Measurements from ENCODE around the gene SAT1. TPM values are rescaled to one million over a fixed set of nuclear protein-coding genes. Genes with fewer than 3 reads are reported as not detected.
A peak's percentile ranks its signal among the peaks of the same experiment; 100 is the strongest.

The SAT1 gene
- 100 to 1,000 TPM; 287 to 793 (median 450) TPM for total RNA-seq

GRCh38 chrX:23782863-23783588, at the start of gene SAT1:
Gene SAT1 (plus strand): TSS chrX:23783173. CDS start chrX:23783352, 179 bp downstream.
- Histone ChIP-seq H3K27me3 (no peaks in the 10 kb centered on the region), H3K9me3 (no peaks in the 10 kb centered on the region), H3K27ac (peak within 1 kb of the TSS; percentile 91 to 97 (median 95)), H3K4me3 (peak within 1 kb of the TSS; percentile 63 to 72 (median 70)), H3K4me1 (peaks cover 0 to 25% (median 0%) of the 10 kb centered on the region in 3 donors), H3K36me3 (peaks cover 0 to 15% (median 0%) of the 10 kb centered on the region in 3 donors)
- WGBS, 2 donors: 0 to 45% methylated on average over 4 to 10 of the region's 58 CpGs
- peak; percentile 57 to 85 (median 80) for TF ChIP-seq CTCF (IDR thresholded peaks at IDR 0.05)
- TF ChIP-seq POLR2A (IDR thresholded peaks at IDR 0.05): peak; percentile 28 to 99 (median 80)
- peak; percentile 88 for DNase-seq
- intact Hi-C loops (cut with DNase I): no loop called here

- TF ChIP-seq CTCF (IDR thresholded peaks at IDR 0.05) (no peak), POLR2A (IDR thresholded peaks at IDR 0.05) (no peak)
- H3K27ac ChIP-seq: no peak overlapping the region
- H3K27me3 ChIP-seq: no peaks in the 10 kb centered on the region
- intact Hi-C loops (cut with DNase I): no loop called here
- H3K9me3 ChIP-seq: no peaks in the 10 kb centered on the region
- no peak overlapping the region for H3K4me3 ChIP-seq
- H3K4me1 ChIP-seq: no peaks in the 10 kb centered on the region
- H3K36me3 ChIP-seq: peaks cover 0 to 12% (median 0%) of the 10 kb centered on the region in 3 donors
- 49 to 59% methylated on average over 3 of the region's 3 CpGs for WGBS, 2 donors
- no peak for DNase-seq
Observed at GRCh38 chrX:23736030-23736429, 46.9 kb upstream of the SAT1 start.

- H3K36me3 ChIP-seq: peaks cover 0 to 6% (median 0%) of the 10 kb centered on the region in 3 donors
Observed at GRCh38 chrX:23737413-23737812, 45.6 kb upstream of the SAT1 start.

GRCh38 chrX:23742174-23742696, 40.7 kb upstream of the SAT1 start:
- intact Hi-C loops (cut with DNase I): no loop called here
- H3K36me3 ChIP-seq: no peaks in the 10 kb centered on the region
- 0 to 33% methylated on average over 4 to 6 of the region's 6 CpGs for WGBS, 2 donors
- H3K9me3 ChIP-seq: no peaks in the 10 kb centered on the region
- DNase-seq: no peak
- peak overlapping the region; percentile 90 to 94 (median 93) for H3K27ac ChIP-seq
- peak overlapping the region; percentile 59 to 72 (median 64) for H3K4me3 ChIP-seq
- peaks cover 0 to 22% (median 0%) of the 10 kb centered on the region in 3 donors for H3K4me1 ChIP-seq
- no peaks in the 10 kb centered on the region for H3K27me3 ChIP-seq
- TF ChIP-seq CTCF (IDR thresholded peaks at IDR 0.05) (no peak), POLR2A (IDR thresholded peaks at IDR 0.05) (peak in 1 of 4 donors; percentile 29)

More at GRCh38 chrX:23737413-23737812, 45.6 kb upstream of the SAT1 start:
- TF ChIP-seq CTCF (IDR thresholded peaks at IDR 0.05) (no peak), POLR2A (IDR thresholded peaks at IDR 0.05) (no peak)
- DNase-seq: no peak
- H3K27ac ChIP-seq: no peak overlapping the region
- H3K27me3 ChIP-seq: no peaks in the 10 kb centered on the region
- no peak overlapping the region for H3K4me3 ChIP-seq
- H3K9me3 ChIP-seq: no peaks in the 10 kb centered on the region
- intact Hi-C loops (cut with DNase I): no loop called here
- peaks cover 0 to 12% (median 0%) of the 10 kb centered on the region in 3 donors for H3K4me1 ChIP-seq
